ENCODE data around the gene EXTL1. TPM values are rescaled to one million over a fixed set of nuclear protein-coding genes. Genes with fewer than 3 reads are reported as not detected.

Gene EXTL1
- total RNA-seq, 2 donors from 2014 or later = 1.6 TPM; not detected in 1

GRCh38 chr1:26045722-26046245, 24.2 kb downstream of the EXTL1 start, which contains the start of gene SLC30A2:
SLC30A2 (minus strand) TSS chr1:26046118; CDS start chr1:26045896, 222 bp downstream.
- H3K36me3 ChIP-seq = no peaks in the 10 kb centered on the region
- no peak for ATAC-seq (ENCODE audit: insufficient number of reproducible peaks, low FRiP score, low read depth)

DNA sequence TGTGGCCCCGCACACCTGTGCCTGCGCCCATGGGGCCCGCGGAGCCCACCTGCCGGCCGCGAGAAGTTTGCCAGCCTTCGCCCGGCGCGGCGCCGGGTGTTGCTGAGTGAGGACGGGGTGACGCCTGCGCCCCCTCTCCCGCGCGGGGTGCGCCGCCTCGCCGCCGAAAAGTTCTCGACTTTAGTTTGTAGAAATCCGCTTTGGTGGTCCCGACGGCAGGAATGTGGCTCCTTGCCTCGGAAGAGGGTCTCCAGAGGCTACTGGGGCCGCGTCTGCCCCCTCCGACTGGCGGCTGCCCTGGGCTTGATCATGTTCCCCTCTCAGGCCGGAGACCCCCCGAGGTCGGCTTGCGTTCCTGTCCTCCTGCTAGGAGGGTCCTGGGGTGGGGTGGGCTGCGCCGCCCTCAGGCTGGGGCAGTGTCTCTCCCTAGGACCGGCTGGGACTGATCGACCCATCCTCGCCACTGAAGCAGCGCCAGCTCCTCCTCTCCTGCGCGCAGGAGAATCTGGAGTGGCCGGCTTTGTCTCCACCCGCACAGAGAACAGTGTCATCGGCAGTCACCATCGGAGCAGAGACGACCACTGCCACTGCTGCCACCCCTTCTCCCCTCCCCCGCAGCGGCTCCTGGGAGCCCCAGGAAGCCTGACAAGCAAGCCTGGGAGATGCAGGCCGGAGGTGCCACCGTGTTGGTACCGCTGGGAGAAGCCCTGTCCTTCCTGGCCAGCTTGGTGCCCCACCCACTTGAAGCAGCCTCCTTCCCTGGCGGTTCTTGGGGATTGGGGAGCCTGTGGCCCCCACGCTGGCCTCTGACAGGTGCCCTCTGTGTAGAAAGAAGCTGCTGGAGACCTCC, 24.9 kb downstream of the EXTL1 start:
- no peaks in the 10 kb centered on the region for H3K36me3 ChIP-seq
- TF ChIP-seq, protein P1, sequence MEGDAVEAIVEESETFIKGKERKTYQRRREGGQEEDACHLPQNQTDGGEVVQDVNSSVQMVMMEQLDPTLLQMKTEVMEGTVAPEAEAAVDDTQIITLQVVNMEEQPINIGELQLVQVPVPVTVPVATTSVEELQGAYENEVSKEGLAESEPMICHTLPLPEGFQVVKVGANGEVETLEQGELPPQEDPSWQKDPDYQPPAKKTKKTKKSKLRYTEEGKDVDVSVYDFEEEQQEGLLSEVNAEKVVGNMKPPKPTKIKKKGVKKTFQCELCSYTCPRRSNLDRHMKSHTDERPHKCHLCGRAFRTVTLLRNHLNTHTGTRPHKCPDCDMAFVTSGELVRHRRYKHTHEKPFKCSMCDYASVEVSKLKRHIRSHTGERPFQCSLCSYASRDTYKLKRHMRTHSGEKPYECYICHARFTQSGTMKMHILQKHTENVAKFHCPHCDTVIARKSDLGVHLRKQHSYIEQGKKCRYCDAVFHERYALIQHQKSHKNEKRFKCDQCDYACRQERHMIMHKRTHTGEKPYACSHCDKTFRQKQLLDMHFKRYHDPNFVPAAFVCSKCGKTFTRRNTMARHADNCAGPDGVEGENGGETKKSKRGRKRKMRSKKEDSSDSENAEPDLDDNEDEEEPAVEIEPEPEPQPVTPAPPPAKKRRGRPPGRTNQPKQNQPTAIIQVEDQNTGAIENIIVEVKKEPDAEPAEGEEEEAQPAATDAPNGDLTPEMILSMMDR (IDR thresholded peaks at IDR 0.05) = no peak
- ATAC-seq (ENCODE audit: insufficient number of reproducible peaks, low FRiP score, low read depth) (no peak), DNase-seq (ENCODE audit: low spot score) (no peak)
- peaks cover 9% of the 10 kb centered on the region for H3K27me3 ChIP-seq (replicated peaks; ENCODE audit: insufficient read depth)
- no peak overlapping the region for H3K4me3 ChIP-seq
- H3K27ac ChIP-seq = no peak overlapping the region
- H3K9me3 ChIP-seq = no peaks in the 10 kb centered on the region
- H3K4me1 ChIP-seq (ENCODE audit: control insufficient read depth in 1 of 2, low read depth in 2 of 2) = peaks cover 0 to 9% of the 10 kb centered on the region in 2 donors

More at GRCh38 chr1:26045722-26046245, 24.2 kb downstream of the EXTL1 start, which contains the start of gene SLC30A2:
- Histone ChIP-seq H3K27me3 (replicated peaks; ENCODE audit: insufficient read depth) (peaks cover 9% of the 10 kb centered on the region), H3K4me3 (no peak within 1 kb of the TSS), H3K4me1 (ENCODE audit: control insufficient read depth in 1 of 2, low read depth in 2 of 2) (peaks cover 0 to 9% of the 10 kb centered on the region in 2 donors), H3K9me3 (no peaks in the 10 kb centered on the region), H3K27ac (no peak within 1 kb of the TSS)
- no peak for DNase-seq (ENCODE audit: low spot score)
- TF ChIP-seq, protein P1 (IDR thresholded peaks at IDR 0.05) = no peak

DNA sequence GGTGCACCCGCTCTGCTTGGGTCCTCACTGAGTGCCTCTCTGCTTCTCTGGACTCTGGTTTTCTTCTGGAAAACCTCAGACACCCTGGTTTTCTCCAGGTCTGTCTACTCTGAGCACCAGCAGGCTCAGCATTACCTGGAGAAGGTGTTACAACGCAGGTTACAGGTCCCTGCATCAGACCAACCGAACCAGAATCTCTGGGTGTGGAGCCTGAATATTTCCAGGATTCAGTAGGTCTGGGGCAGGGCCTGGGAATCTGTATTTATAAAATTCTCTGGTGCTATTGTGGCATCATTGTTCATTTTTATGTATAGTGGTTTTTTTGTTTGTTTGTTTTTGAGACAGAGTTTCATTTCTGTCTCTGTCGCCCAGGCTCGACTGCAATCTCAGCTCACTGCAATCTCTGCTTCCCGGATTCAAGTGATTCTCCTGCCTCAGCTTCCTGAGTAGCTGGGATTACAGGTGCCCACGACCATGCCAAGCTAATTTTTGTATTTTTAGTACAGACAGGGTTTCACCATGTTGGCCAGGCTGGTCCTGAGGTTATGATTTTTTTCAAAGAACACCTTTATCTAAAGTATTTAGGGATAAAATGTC, 25.8 kb downstream of the EXTL1 start:
- H3K27me3 ChIP-seq (replicated peaks; ENCODE audit: insufficient read depth) = peaks cover 9% of the 10 kb centered on the region
- no peak for ATAC-seq (ENCODE audit: insufficient number of reproducible peaks, low FRiP score, low read depth)
- H3K36me3 ChIP-seq = no peaks in the 10 kb centered on the region
- H3K4me1 ChIP-seq (ENCODE audit: control insufficient read depth in 1 of 2, low read depth in 2 of 2) = peaks cover 0 to 9% of the 10 kb centered on the region in 2 donors
- TF ChIP-seq, protein P1 (IDR thresholded peaks at IDR 0.05) = no peak
- H3K27ac ChIP-seq = no peak overlapping the region
- no peak overlapping the region for H3K4me3 ChIP-seq
- no peaks in the 10 kb centered on the region for H3K9me3 ChIP-seq
- no peak for DNase-seq (ENCODE audit: low spot score)

GRCh38 chr1:26049531-26050247, 28.1 kb downstream of the EXTL1 start:
- Histone ChIP-seq H3K4me1 (ENCODE audit: control insufficient read depth in 1 of 2, low read depth in 2 of 2) (peaks cover 0 to 9% of the 10 kb centered on the region in 2 donors), H3K9me3 (no peaks in the 10 kb centered on the region), H3K36me3 (no peaks in the 10 kb centered on the region), H3K4me3 (no peak overlapping the region), H3K27me3 (replicated peaks; ENCODE audit: insufficient read depth) (peaks cover 8% of the 10 kb centered on the region), H3K27ac (no peak overlapping the region)
- ATAC-seq (ENCODE audit: insufficient number of reproducible peaks, low FRiP score, low read depth) (no peak), DNase-seq (ENCODE audit: low spot score) (no peak)
- TF ChIP-seq, protein P1 (IDR thresholded peaks at IDR 0.05) = no peak
